Immature natural killer cell (primary cell): ENCODE measurements around the gene TPI1. TPM values are rescaled to one million over a fixed set of nuclear protein-coding genes. Genes with fewer than 3 reads are reported as not detected.
"Not testable (repeated sequence)": the region's sequence is repeated elsewhere in the genome, so short reads cannot be mapped to it uniquely, and the experiment has no call there.

Experiments
- DNase-seq, 3 donors: peaks; one replicate each; pipeline ENCODE4 v3.0.0; 2022; ENCODE audit warnings: mixed read lengths in 1 of 3
- H3K27ac Mint-ChIP-seq, 6 donors: one replicate each; pipeline ENCODE4 v1.8.0; 2020; ENCODE audit warnings: mixed read lengths in 6 of 6, mild to moderate bottlenecking in 5 of 6, inconsistent platforms in 4 of 6, moderate library complexity in 3 of 6
- H3K27me3 Mint-ChIP-seq, 3 donors: one replicate each; pipeline ENCODE4 v1.8.0; 2020 to 2021; ENCODE audit warnings: low read depth in 3 of 3, mild to moderate bottlenecking in 3 of 3, mixed read lengths in 3 of 3, moderate library complexity in 3 of 3, inconsistent platforms in 1 of 3
- H3K36me3 Mint-ChIP-seq, 3 donors: one replicate each; pipeline ENCODE4 v1.8.0; 2020; ENCODE audit warnings: mixed read lengths in 3 of 3, inconsistent platforms in 2 of 3, mild to moderate bottlenecking in 2 of 3
- H3K4me1 Mint-ChIP-seq, 2 donors: one replicate each; pipeline ENCODE4 v1.8.0; 2020; ENCODE audit warnings: inconsistent platforms in 2 of 2, mild to moderate bottlenecking in 2 of 2, mixed read lengths in 2 of 2, moderate library complexity in 1 of 2
- H3K4me3 Mint-ChIP-seq, 5 donors: one replicate each; pipeline ENCODE4 v1.8.0; 2020; ENCODE audit warnings: mild to moderate bottlenecking in 5 of 5, mixed read lengths in 5 of 5, inconsistent platforms in 3 of 5, moderate library complexity in 3 of 5
- H3K9me3 Mint-ChIP-seq, 6 donors: one replicate each; pipeline ENCODE4 v1.8.0; 2020; ENCODE audit warnings: mild to moderate bottlenecking in 6 of 6, mixed read lengths in 6 of 6, inconsistent platforms in 4 of 6, moderate library complexity in 3 of 6
- polyA plus RNA-seq, 3 donors: library from polyadenylated mRNA; unstranded; fragments of 300-500 nt; fragmentation: Illumina TruSeq; gene quantifications; one replicate each; pipeline ENCODE4 v1.2.3, GENCODE V29; 2021

TPI1 gene
- polyA plus RNA-seq, 3 donors from 2014 or later = 801 to 1,209 (median 811) TPM

- H3K27ac Mint-ChIP-seq = peak overlapping the region in 4 of 6 donors; percentile 17 to 92 (median 88)
These were observed 22.6 kb downstream of the TPI1 start for GRCh38 chr12:6889775-6890573.

GRCh38 chr12:6890789-6891645, 23.7 kb downstream of the TPI1 start:
- H3K4me3 Mint-ChIP-seq = peak overlapping the region; percentile 83 to 87 (median 85)
- H3K9me3 Mint-ChIP-seq = no peaks in the 10 kb centered on the region
- H3K36me3 Mint-ChIP-seq = no peaks in the 10 kb centered on the region
- peak overlapping the region; percentile 91 to 96 (median 92) for H3K27ac Mint-ChIP-seq
- H3K27me3 Mint-ChIP-seq = peaks cover 0 to 7% (median 2%) of the 10 kb centered on the region in 3 donors
- H3K4me1 Mint-ChIP-seq = peaks cover 12 to 13% of the 10 kb centered on the region in 2 donors
- peak; percentile 98 to 99 (median 98) for DNase-seq

More at GRCh38 chr12:6889775-6890573, 22.6 kb downstream of the TPI1 start:
- not testable (repeated sequence) for H3K27me3 Mint-ChIP-seq, H3K9me3 Mint-ChIP-seq, DNase-seq, H3K36me3 Mint-ChIP-seq
- Mint-ChIP-seq H3K4me1 (peaks cover 12 to 13% of the 10 kb centered on the region in 2 donors), H3K4me3 (peak overlapping the region; percentile 83 to 87 (median 85))

GRCh38 chr12:6891646-6892001, 24.3 kb downstream of the TPI1 start:
- H3K4me3 Mint-ChIP-seq = peak overlapping the region; percentile 83 to 87 (median 85)
- no peak for DNase-seq
- H3K4me1 Mint-ChIP-seq = peaks cover 12 to 13% of the 10 kb centered on the region in 2 donors
- H3K9me3 Mint-ChIP-seq = no peaks in the 10 kb centered on the region
- H3K27me3 Mint-ChIP-seq = peaks cover 0 to 7% (median 2%) of the 10 kb centered on the region in 3 donors
- peak overlapping the region; percentile 91 to 96 (median 92) for H3K27ac Mint-ChIP-seq
- no peaks in the 10 kb centered on the region for H3K36me3 Mint-ChIP-seq

GRCh38 chr12:6892683-6893082, 25.4 kb downstream of the TPI1 start:
- Mint-ChIP-seq H3K4me1 (peaks cover 12 to 13% of the 10 kb centered on the region in 2 donors), H3K4me3 (peak overlapping the region in 4 of 5 donors; percentile 13 to 85 (median 52)), H3K27ac (peak overlapping the region in 2 of 6 donors; percentile 40 to 92)
- H3K36me3 Mint-ChIP-seq, DNase-seq, H3K9me3 Mint-ChIP-seq, H3K27me3 Mint-ChIP-seq: not testable (repeated sequence)

GRCh38 chr12:6894321-6894720, 27.0 kb downstream of the TPI1 start:
- no peaks in the 10 kb centered on the region for H3K9me3 Mint-ChIP-seq
- H3K4me1 Mint-ChIP-seq = peaks cover 12 to 13% of the 10 kb centered on the region in 2 donors
- no peaks in the 10 kb centered on the region for H3K36me3 Mint-ChIP-seq
- no peak for DNase-seq
- H3K4me3 Mint-ChIP-seq = no peak overlapping the region
- peaks cover 0 to 7% (median 2%) of the 10 kb centered on the region in 3 donors for H3K27me3 Mint-ChIP-seq
- no peak overlapping the region for H3K27ac Mint-ChIP-seq

- Mint-ChIP-seq H3K4me3 (no peak overlapping the region), H3K36me3 (no peaks in the 10 kb centered on the region), H3K4me1 (no peaks in the 10 kb centered on the region), H3K9me3 (no peaks in the 10 kb centered on the region), H3K27ac (no peak overlapping the region), H3K27me3 (peaks cover 0 to 2% (median 2%) of the 10 kb centered on the region in 3 donors)
- DNase-seq = no peak
These were observed 29.6 kb downstream of the TPI1 start for GRCh38 chr12:6896846-6897435.

- Mint-ChIP-seq H3K27ac (no peak overlapping the region), H3K4me3 (no peak overlapping the region), H3K4me1 (no peaks in the 10 kb centered on the region), H3K36me3 (no peaks in the 10 kb centered on the region), H3K9me3 (no peaks in the 10 kb centered on the region), H3K27me3 (peaks cover 0 to 4% (median 0%) of the 10 kb centered on the region in 3 donors)
- DNase-seq = no peak
These were observed 32.1 kb downstream of the TPI1 start for GRCh38 chr12:6899427-6899826.

GRCh38 chr12:6899837-6900519, 32.6 kb downstream of the TPI1 start:
- H3K27ac Mint-ChIP-seq = no peak overlapping the region
- no peak overlapping the region for H3K4me3 Mint-ChIP-seq
- H3K27me3 Mint-ChIP-seq = peaks cover 0 to 3% (median 0%) of the 10 kb centered on the region in 3 donors
- no peaks in the 10 kb centered on the region for H3K9me3 Mint-ChIP-seq
- DNase-seq = no peak
- no peaks in the 10 kb centered on the region for H3K4me1 Mint-ChIP-seq
- no peaks in the 10 kb centered on the region for H3K36me3 Mint-ChIP-seq

GRCh38 chr12:6902448-6902847, 35.1 kb downstream of the TPI1 start:
- H3K4me1 Mint-ChIP-seq = no peaks in the 10 kb centered on the region
- H3K36me3 Mint-ChIP-seq = no peaks in the 10 kb centered on the region
- DNase-seq = no peak
- no peak overlapping the region for H3K4me3 Mint-ChIP-seq
- peak overlapping the region in 1 of 6 donors; percentile 1 for H3K27ac Mint-ChIP-seq
- no peaks in the 10 kb centered on the region for H3K9me3 Mint-ChIP-seq
- H3K27me3 Mint-ChIP-seq = peaks cover 0 to 3% (median 0%) of the 10 kb centered on the region in 3 donors

- no peaks in the 10 kb centered on the region for H3K36me3 Mint-ChIP-seq
- no peaks in the 10 kb centered on the region for H3K4me1 Mint-ChIP-seq
- H3K9me3 Mint-ChIP-seq = no peaks in the 10 kb centered on the region
- peaks cover 0 to 3% (median 0%) of the 10 kb centered on the region in 3 donors for H3K27me3 Mint-ChIP-seq
- no peak for DNase-seq
- no peak overlapping the region for H3K27ac Mint-ChIP-seq
- no peak overlapping the region for H3K4me3 Mint-ChIP-seq
These were observed 36.4 kb downstream of the TPI1 start for GRCh38 chr12:6903722-6904121.

GRCh38 chr12:6904280-6905276, 37.2 kb downstream of the TPI1 start, which contains the start of gene LRRC23:
LRRC23 (plus strand) TSS chr12:6904822; CDS start chr12:6905634, 812 bp downstream.
- Mint-ChIP-seq H3K27me3 (peaks cover 0 to 3% (median 0%) of the 10 kb centered on the region in 3 donors), H3K4me3 (no peak within 1 kb of the TSS), H3K36me3 (no peaks in the 10 kb centered on the region), H3K4me1 (no peaks in the 10 kb centered on the region), H3K9me3 (no peaks in the 10 kb centered on the region), H3K27ac (no peak within 1 kb of the TSS)
- peak; percentile 97 for DNase-seq

- H3K4me3 Mint-ChIP-seq = no peak overlapping the region
- H3K27me3 Mint-ChIP-seq = peaks cover 0 to 3% (median 0%) of the 10 kb centered on the region in 3 donors
These were observed 38.2 kb downstream of the TPI1 start for GRCh38 chr12:6905414-6906040.

More at GRCh38 chr12:6905414-6906040, 38.2 kb downstream of the TPI1 start:
- no peaks in the 10 kb centered on the region for H3K4me1 Mint-ChIP-seq
- no peak for DNase-seq
- no peak overlapping the region for H3K27ac Mint-ChIP-seq
- H3K9me3 Mint-ChIP-seq = no peaks in the 10 kb centered on the region
- no peaks in the 10 kb centered on the region for H3K36me3 Mint-ChIP-seq
